Activated CD8-positive, alpha-beta memory T cell treated with anti-CD3 and anti-CD28 coated beads for 4 hours (primary cell): ENCODE results near the gene CRYGC.

ENCODE experiments used
- DNase-seq, 2 donors: peaks; one replicate each; pipeline ENCODE4 v3.0.0-alpha.2; 2020; ENCODE audit warnings: low read depth in 2 of 2

The CRYGC gene

DNA sequence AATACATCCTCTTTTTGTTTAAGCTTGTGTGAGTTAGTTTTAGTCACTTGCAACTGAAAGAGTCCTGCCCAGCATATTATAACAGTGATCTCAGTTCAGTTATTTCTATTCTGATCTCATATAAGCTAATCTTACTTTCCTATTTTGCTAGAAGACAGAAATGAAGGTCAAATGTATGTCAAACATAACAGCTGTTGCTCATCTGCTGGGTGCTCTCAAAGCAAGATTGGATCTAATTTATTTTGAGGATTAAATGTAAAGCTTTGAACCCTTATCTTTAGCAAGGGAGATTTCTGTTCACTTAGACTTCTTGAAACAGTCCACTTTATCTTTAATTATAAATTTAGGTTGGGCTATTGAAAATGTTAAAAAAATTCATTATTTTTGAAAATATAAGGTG lies 36.5 kb downstream of the CRYGC start:
- DNase-seq = no peak

DNA sequence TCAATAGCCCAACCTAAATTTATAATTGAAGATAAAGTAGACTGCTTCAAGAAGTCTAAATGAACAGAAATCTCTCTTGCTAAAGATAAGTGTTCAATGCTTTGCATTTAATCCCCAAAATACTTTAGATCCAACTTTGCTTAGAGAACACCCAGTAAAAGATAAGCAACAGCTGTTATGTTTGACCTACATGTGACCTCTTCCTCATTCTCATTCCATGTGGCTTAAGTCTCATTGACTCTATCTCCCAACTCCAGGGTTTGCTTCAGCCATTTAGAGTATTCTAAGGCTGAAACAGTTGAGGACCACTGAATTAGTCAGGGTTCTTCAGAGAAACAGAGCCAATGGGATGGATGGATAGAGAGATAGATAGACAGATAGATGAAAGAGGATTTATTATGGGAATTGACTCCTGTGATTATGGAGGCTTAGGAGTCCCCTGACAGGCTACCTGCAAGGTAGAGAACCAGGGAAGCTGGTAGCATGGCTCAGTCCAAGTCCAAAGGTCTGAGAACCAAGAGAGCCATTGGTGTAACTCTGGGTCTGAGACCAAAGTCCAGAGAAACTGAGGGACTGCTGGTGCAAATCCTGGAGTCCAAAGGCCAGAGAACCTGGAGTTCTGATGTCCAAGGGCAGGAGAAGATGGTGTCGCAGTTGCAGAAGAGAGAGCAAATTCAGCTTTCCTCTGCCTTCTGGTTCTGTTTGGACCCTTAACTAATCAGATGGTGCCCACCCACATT lies 37.4 kb downstream of the CRYGC start:
- no peak for DNase-seq

DNA sequence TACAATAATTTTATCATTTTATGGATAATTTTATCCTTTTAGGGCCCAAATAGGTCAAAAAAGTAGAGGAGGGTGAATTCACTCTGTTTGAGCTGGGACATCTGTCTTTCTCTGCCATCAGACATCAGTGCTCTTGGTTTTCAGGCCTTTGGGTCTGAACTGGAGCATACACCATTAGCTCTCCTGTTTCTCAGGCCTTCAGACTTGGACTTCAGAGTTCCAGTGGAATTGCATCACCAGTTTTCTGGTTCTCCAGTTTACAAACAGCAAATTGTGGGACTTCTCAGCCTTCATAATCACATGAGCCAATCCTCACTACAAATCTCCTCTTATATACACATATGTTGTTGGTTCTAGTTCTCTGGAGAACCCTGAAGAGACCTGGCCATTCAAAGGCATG lies 39.2 kb downstream of the CRYGC start:
- DNase-seq = no peak

DNA sequence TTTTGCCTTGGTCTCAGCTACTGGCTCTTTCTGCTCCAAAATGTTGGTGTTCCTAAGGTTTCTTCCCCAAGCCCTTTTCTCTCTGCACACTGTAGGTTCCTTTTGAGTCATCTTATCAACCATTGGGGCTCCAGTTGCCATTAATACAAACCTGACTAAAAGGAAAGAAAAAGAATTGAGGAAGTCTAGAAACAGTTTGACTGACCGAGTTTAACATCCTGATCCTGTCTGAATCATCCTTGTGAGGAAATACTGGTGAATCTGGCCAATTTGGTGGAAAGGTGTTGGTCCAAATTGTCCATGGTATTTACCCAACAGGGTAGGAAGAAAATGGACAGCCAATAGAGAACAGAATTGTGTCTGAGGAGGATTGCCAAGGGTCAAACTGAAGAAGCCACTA lies 43.6 kb downstream of the CRYGC start:
- DNase-seq = no peak

DNA sequence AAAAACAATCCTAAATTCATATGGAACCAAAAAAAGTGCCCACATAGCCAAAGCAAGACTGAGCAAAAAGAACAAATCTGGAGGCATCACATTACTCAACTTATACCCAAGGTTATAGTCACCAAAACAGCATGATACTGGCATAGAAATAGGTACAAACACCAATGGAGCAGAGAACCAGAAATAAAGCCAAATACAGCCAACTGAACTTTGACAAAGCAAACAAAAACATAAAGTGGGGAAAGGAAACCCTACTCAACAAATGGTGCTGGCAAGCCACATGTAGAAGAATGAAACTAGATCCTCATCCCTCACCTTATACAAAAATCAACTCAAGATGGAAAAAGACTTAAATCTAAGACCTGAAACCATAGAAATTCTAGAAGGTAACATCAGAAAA lies 45.8 kb downstream of the CRYGC start:
- no peak for DNase-seq
